Thyroid gland (tissue), 4 donors: ENCODE results near the gene ASAP2.

ENCODE experiments used
- CTCF ChIP-seq, 6 experiments: fragments of 200-600 bp in 3 of 6; fragments of 450-650 bp in 3 of 6; sonication (generic) in 3 of 6; IDR thresholded peaks; one replicate each; pipeline ENCODE4 v1.5.1; 2016 to 2019; ENCODE audit warnings: antibody characterized with exemption in 6 of 6, mild to moderate bottlenecking in 2 of 6, inconsistent platforms in 1 of 6, moderate library complexity in 1 of 6
- POLR2A ChIP-seq, 2 donors: fragments of 450-650 bp; IDR thresholded peaks; one replicate each; pipeline ENCODE4 v1.6.1; 2017; ENCODE audit warnings: antibody characterized with exemption in 2 of 2, mild to moderate bottlenecking in 2 of 2, moderate library complexity in 1 of 2

- TF ChIP-seq CTCF (IDR thresholded peaks at IDR 0.05) (no peak), POLR2A (IDR thresholded peaks at IDR 0.05) (no peak)
Observed at GRCh38 chr2:9238591-9239326, 32.1 kb downstream of the ASAP2 start.
